ENCODE results near the gene BRD7.

BRD7 gene

DNA sequence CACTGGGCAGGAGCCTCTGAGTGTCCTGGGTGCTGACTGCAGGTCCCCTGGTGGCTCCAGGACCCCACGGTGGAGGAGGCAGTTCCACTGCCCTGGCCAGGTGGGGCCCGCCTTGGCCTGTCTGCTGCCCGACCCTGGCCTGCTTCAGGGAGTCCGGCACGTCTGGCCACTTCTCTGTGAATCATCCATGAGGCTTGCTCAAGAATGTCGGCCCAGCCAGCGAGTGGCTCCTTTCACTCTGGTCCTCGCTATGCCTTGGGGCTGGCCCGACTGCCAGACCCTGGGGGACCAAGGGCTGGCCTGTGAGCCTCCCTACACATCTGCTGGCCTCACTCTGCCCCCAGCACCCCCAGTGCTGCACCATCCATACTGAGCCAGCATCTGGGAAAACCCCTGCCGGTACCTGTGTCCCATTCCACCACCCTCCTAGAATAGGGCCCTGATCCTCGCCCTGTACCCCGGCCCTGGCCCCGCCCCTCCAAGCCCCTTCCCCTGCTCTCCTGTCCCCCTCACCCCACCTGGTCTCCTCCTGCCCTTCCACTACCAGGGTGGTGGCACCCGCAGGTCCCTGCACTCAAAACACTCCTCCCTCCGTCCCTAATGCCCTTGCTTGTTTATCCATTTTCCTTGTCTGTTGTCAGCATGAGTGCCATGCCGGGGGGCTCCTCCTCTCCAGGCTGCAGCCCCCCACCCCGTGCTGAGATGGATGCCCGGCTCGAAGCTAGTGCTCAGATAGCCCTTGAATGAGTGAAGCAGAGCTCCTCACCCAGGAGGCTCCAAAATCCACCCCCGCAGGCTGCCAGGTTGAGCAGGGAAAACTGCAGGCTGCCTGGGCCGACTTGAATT, 66.9 kb downstream of the BRD7 start:
- Histone ChIP-seq H3K9ac (ENCODE audit: low read length) (no peak overlapping the region), H3K27ac (ENCODE audit: low read depth, low read length) (no peak overlapping the region), H3K9me3 (ENCODE audit: control insufficient read depth, insufficient read depth, low read depth, low read length) (no peaks in the 10 kb centered on the region), H3K36me3 (ENCODE audit: control insufficient read depth, insufficient read depth, low read length) (no peaks in the 10 kb centered on the region), H3K4me1 (ENCODE audit: control insufficient read depth, insufficient read depth, low read length) (no peaks in the 10 kb centered on the region), H3K4me3 (ENCODE audit: low read depth, low read length) (no peak overlapping the region), H3K27me3 (ENCODE audit: control insufficient read depth, insufficient read depth, low read length) (no peaks in the 10 kb centered on the region)

GRCh38 chr16:50300942-50301625, 67.7 kb downstream of the BRD7 start:
- H3K36me3 ChIP-seq (ENCODE audit: control insufficient read depth, insufficient read depth, low read length) = no peaks in the 10 kb centered on the region
- no peaks in the 10 kb centered on the region for H3K9me3 ChIP-seq (ENCODE audit: control insufficient read depth, insufficient read depth, low read depth, low read length)
- no peak overlapping the region for H3K4me3 ChIP-seq (ENCODE audit: low read depth, low read length)
- no peaks in the 10 kb centered on the region for H3K27me3 ChIP-seq (ENCODE audit: control insufficient read depth, insufficient read depth, low read length)
- no peak overlapping the region for H3K9ac ChIP-seq (ENCODE audit: low read length)
- no peak overlapping the region for H3K27ac ChIP-seq (ENCODE audit: low read depth, low read length)
- H3K4me1 ChIP-seq (ENCODE audit: control insufficient read depth, insufficient read depth, low read length) = no peaks in the 10 kb centered on the region

GRCh38 chr16:50299508-50300105, 69.2 kb downstream of the BRD7 start:
- Histone ChIP-seq H3K9ac (ENCODE audit: low read length) (no peak overlapping the region), H3K27me3 (ENCODE audit: control insufficient read depth, insufficient read depth, low read length) (no peaks in the 10 kb centered on the region), H3K4me3 (ENCODE audit: low read depth, low read length) (no peak overlapping the region), H3K36me3 (ENCODE audit: control insufficient read depth, insufficient read depth, low read length) (no peaks in the 10 kb centered on the region), H3K4me1 (ENCODE audit: control insufficient read depth, insufficient read depth, low read length) (no peaks in the 10 kb centered on the region), H3K9me3 (ENCODE audit: control insufficient read depth, insufficient read depth, low read depth, low read length) (no peaks in the 10 kb centered on the region), H3K27ac (ENCODE audit: low read depth, low read length) (no peak overlapping the region)

DNA sequence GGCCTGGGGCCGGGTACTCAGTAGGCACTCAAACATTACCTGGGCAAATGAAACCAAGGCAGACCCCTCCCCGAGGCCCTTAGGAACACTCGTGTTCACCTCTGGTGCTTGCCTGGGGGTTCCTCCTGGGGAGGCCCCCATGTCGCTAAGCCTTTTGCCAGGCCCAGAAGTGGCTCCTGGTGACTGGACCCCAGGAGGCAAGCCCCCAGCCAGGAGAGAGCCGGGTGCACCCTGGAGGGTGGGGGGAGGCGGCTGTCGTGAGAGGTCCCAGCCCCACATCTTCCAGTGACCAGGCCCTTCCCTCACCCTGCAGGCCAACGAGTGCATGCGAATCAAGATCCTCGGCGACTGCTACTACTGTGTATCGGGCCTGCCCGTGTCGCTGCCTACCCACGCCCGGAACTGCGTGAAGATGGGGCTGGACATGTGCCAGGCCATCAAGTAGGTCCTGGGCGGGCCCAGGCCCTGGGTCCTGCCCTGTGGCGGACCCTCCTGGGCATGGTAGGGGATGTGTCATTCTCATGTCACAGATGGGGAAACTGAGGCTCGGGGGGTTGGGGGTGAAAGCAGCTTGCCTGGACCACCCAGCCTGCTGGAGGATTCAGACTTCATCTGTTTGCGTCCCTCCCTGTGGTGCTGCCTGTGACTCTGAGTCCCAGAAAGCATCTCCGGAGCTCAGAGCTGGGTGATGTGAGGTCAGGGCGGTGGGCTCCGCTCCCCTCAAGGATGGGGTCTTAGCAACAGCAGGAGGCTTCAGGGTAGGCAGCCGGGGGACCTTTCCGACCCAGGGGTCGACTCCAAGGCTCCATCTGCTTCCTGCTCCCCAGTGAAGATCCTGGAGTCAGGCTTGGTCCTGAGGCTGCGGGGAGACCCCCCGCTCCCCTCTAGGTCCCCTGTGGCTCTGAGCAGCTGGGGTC, 69.9 kb downstream of the BRD7 start:
- Histone ChIP-seq H3K4me1 (ENCODE audit: control insufficient read depth, insufficient read depth, low read length) (no peaks in the 10 kb centered on the region), H3K4me3 (ENCODE audit: low read depth, low read length) (no peak overlapping the region), H3K27ac (ENCODE audit: low read depth, low read length) (no peak overlapping the region), H3K36me3 (ENCODE audit: control insufficient read depth, insufficient read depth, low read length) (no peaks in the 10 kb centered on the region), H3K9me3 (ENCODE audit: control insufficient read depth, insufficient read depth, low read depth, low read length) (no peaks in the 10 kb centered on the region), H3K27me3 (ENCODE audit: control insufficient read depth, insufficient read depth, low read length) (no peaks in the 10 kb centered on the region), H3K9ac (ENCODE audit: low read length) (no peak overlapping the region)

GRCh38 chr16:50298075-50298460, 70.7 kb downstream of the BRD7 start:
- no peak overlapping the region for H3K9ac ChIP-seq (ENCODE audit: low read length)
- H3K9me3 ChIP-seq (ENCODE audit: control insufficient read depth, insufficient read depth, low read depth, low read length) = no peaks in the 10 kb centered on the region
- no peak overlapping the region for H3K4me3 ChIP-seq (ENCODE audit: low read depth, low read length)
- H3K27ac ChIP-seq (ENCODE audit: low read depth, low read length) = no peak overlapping the region
- H3K27me3 ChIP-seq (ENCODE audit: control insufficient read depth, insufficient read depth, low read length) = no peaks in the 10 kb centered on the region
- H3K36me3 ChIP-seq (ENCODE audit: control insufficient read depth, insufficient read depth, low read length) = no peaks in the 10 kb centered on the region
- H3K4me1 ChIP-seq (ENCODE audit: control insufficient read depth, insufficient read depth, low read length) = no peaks in the 10 kb centered on the region

- Histone ChIP-seq H3K27me3 (ENCODE audit: control insufficient read depth, insufficient read depth, low read length) (no peaks in the 10 kb centered on the region), H3K9me3 (ENCODE audit: control insufficient read depth, insufficient read depth, low read depth, low read length) (no peaks in the 10 kb centered on the region), H3K36me3 (ENCODE audit: control insufficient read depth, insufficient read depth, low read length) (no peaks in the 10 kb centered on the region), H3K9ac (ENCODE audit: low read length) (no peak overlapping the region), H3K27ac (ENCODE audit: low read depth, low read length) (no peak overlapping the region), H3K4me1 (ENCODE audit: control insufficient read depth, insufficient read depth, low read length) (no peaks in the 10 kb centered on the region), H3K4me3 (ENCODE audit: low read depth, low read length) (no peak overlapping the region)
These were observed 71.3 kb downstream of the BRD7 start for GRCh38 chr16:50297301-50298074.

DNA sequence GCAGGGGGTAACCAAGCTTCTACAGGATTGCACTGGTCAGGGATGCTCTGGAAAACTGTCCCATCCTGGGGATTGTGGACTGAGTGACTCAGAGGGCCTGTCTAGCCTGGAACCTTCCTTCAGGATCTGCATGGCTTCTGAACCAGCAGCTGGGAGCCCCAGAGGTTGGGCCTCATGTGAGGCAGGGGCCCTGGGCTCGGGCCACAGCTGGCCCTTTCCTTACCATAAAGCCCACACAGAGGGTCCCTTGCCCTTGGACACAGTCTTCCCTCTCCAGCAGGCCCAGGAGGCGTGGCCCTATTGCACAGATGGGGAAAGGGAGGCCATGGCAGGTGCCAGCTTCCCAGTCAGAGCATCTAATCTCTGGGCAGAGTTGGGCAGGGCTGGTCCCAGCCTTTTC, 72.0 kb downstream of the BRD7 start:
- no peaks in the 10 kb centered on the region for H3K4me1 ChIP-seq (ENCODE audit: control insufficient read depth, insufficient read depth, low read length)
- H3K9ac ChIP-seq (ENCODE audit: low read length) = no peak overlapping the region
- no peaks in the 10 kb centered on the region for H3K27me3 ChIP-seq (ENCODE audit: control insufficient read depth, insufficient read depth, low read length)
- no peaks in the 10 kb centered on the region for H3K36me3 ChIP-seq (ENCODE audit: control insufficient read depth, insufficient read depth, low read length)
- H3K27ac ChIP-seq (ENCODE audit: low read depth, low read length) = no peak overlapping the region
- no peaks in the 10 kb centered on the region for H3K9me3 ChIP-seq (ENCODE audit: control insufficient read depth, insufficient read depth, low read depth, low read length)
- H3K4me3 ChIP-seq (ENCODE audit: low read depth, low read length) = no peak overlapping the region

- no peaks in the 10 kb centered on the region for H3K27me3 ChIP-seq (ENCODE audit: control insufficient read depth, insufficient read depth, low read length)
- H3K27ac ChIP-seq (ENCODE audit: low read depth, low read length) = no peak overlapping the region
- no peak overlapping the region for H3K9ac ChIP-seq (ENCODE audit: low read length)
- no peaks in the 10 kb centered on the region for H3K9me3 ChIP-seq (ENCODE audit: control insufficient read depth, insufficient read depth, low read depth, low read length)
- no peaks in the 10 kb centered on the region for H3K36me3 ChIP-seq (ENCODE audit: control insufficient read depth, insufficient read depth, low read length)
- no peak overlapping the region for H3K4me3 ChIP-seq (ENCODE audit: low read depth, low read length)
- H3K4me1 ChIP-seq (ENCODE audit: control insufficient read depth, insufficient read depth, low read length) = no peaks in the 10 kb centered on the region
These were observed 73.2 kb downstream of the BRD7 start for GRCh38 chr16:50295541-50296132.

DNA sequence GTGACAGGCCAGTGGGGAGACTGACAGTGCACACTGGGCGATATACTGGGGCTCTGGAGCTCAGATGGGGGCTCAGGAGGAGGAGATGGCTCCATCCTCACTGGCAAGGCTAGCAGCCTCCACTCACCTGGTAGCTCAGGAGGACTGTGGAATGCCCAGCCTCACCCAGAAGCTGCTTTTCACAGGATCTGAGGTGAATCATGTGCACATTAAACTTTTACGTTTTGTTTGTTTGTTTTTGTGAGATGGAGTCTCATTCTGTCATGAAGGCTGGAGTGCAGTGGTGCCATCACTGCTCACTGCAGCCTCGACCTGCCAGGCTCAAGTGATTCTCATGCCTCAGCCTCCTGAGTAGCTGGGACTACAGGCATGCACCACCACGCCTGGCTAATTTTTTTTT, 73.8 kb downstream of the BRD7 start:
- no peaks in the 10 kb centered on the region for H3K36me3 ChIP-seq (ENCODE audit: control insufficient read depth, insufficient read depth, low read length)
- no peaks in the 10 kb centered on the region for H3K9me3 ChIP-seq (ENCODE audit: control insufficient read depth, insufficient read depth, low read depth, low read length)
- no peak overlapping the region for H3K27ac ChIP-seq (ENCODE audit: low read depth, low read length)
- no peak overlapping the region for H3K9ac ChIP-seq (ENCODE audit: low read length)
- H3K27me3 ChIP-seq (ENCODE audit: control insufficient read depth, insufficient read depth, low read length) = no peaks in the 10 kb centered on the region
- H3K4me3 ChIP-seq (ENCODE audit: low read depth, low read length) = no peak overlapping the region
- no peaks in the 10 kb centered on the region for H3K4me1 ChIP-seq (ENCODE audit: control insufficient read depth, insufficient read depth, low read length)
